ENCODE data around the gene VEPH1.

Gene VEPH1

GRCh38 chr3:157247391-157247790 lies 255.8 kb downstream of the VEPH1 start:
- no peak for DNase-seq

GRCh38 chr3:157242836-157243235 lies 260.4 kb downstream of the VEPH1 start:
- no peak for DNase-seq

- no peak for DNase-seq
Observed at GRCh38 chr3:157241599-157241998, 261.6 kb downstream of the VEPH1 start.

GRCh38 chr3:157240408-157240807 lies 262.8 kb downstream of the VEPH1 start:
- no peak for DNase-seq

GRCh38 chr3:157239082-157239704 lies 264.0 kb downstream of the VEPH1 start:
- DNase-seq, result peak; percentile 29

GRCh38 chr3:157238457-157238856 lies 264.8 kb downstream of the VEPH1 start:
- no peak for DNase-seq

GRCh38 chr3:157237886-157238285 lies 265.3 kb downstream of the VEPH1 start:
- DNase-seq, result no peak

- no peak for DNase-seq
Observed at GRCh38 chr3:157235291-157235690, 267.9 kb downstream of the VEPH1 start.

GRCh38 chr3:157233923-157234322 lies 269.3 kb downstream of the VEPH1 start:
- DNase-seq, result no peak

GRCh38 chr3:157232141-157232540 lies 271.1 kb downstream of the VEPH1 start:
- DNase-seq, result no peak

GRCh38 chr3:157231071-157231470 lies 272.1 kb downstream of the VEPH1 start:
- DNase-seq, result no peak

- no peak for DNase-seq
Observed at GRCh38 chr3:157226173-157226847, 276.9 kb downstream of the VEPH1 start.

GRCh38 chr3:157225001-157225400 lies 278.2 kb downstream of the VEPH1 start:
- no peak for DNase-seq

GRCh38 chr3:157220883-157221282 lies 282.3 kb downstream of the VEPH1 start:
- DNase-seq, result no peak

- no peak for DNase-seq
Observed at GRCh38 chr3:157220211-157220610, 283.0 kb downstream of the VEPH1 start.

GRCh38 chr3:157219215-157219614 lies 284.0 kb downstream of the VEPH1 start:
- no peak for DNase-seq

All from 8988T (cell line).